ENCODE measurements around the gene TTYH3. TPM values are rescaled to one million over a fixed set of nuclear protein-coding genes. Genes with fewer than 3 reads are reported as not detected.

Gene TTYH3
- total and polyA plus RNA-seq, 2 of the 13 experiments (the other 11 are each of a cell fraction or from before 2014, with no cell fraction given) = 26.3 to 50.0 TPM

- no peak for TF ChIP-seq USF2 (IDR thresholded peaks at IDR 0.05; ENCODE audit: low read depth, low read length)
- no peak for TF ChIP-seq USF2 (CRISPR knock-in tag; IDR thresholded peaks at IDR 0.05; ENCODE audit: borderline replicate concordance)
- 0 out of 2 replicates have a peak, but pooled peaks have one; percentile 3 for TF ChIP-seq RARA (CRISPR knock-in tag; IDR thresholded peaks at IDR 0.05)
- TF ChIP-seq TFDP1 (CRISPR knock-in tag; IDR thresholded peaks at IDR 0.05; ENCODE audit: borderline replicate concordance) = peak; percentile 43; the same call in 1 of the 2 replicates
- TF ChIP-seq NONO (IDR thresholded peaks at IDR 0.05) = no peak
- peak; percentile 37; the same call in 1 of the 2 replicates for TF ChIP-seq NONO (CRISPR knock-in tag; conservative IDR thresholded peaks at IDR 0.05)
- TF ChIP-seq AGO2 (optimal IDR thresholded peaks at IDR 0.05; ENCODE audit: low read depth, low read length) = peak; percentile 89
- TF ChIP-seq MYC (CRISPR knock-in tag; IDR thresholded peaks at IDR 0.05; ENCODE audit: borderline replicate concordance) = 0 out of 2 replicates have a peak, but pooled peaks have one; percentile 8
- TF ChIP-seq MEIS2 (CRISPR knock-in tag; IDR thresholded peaks at IDR 0.05) = no peak
- no peak for TF ChIP-seq ZNF460 (CRISPR knock-in tag; IDR thresholded peaks at IDR 0.05; ENCODE audit: borderline replicate concordance)
- TF ChIP-seq TGIF2 (CRISPR knock-in tag; IDR thresholded peaks at IDR 0.05) = no peak
- peak; percentile 55; the same call in 1 of the 2 replicates for TF ChIP-seq ZFP91 (CRISPR knock-in tag; IDR thresholded peaks at IDR 0.05; ENCODE audit: borderline replicate concordance)
- no peak for TF ChIP-seq AGO1 (IDR thresholded peaks at IDR 0.05; ENCODE audit: low read depth, low read length, poor library complexity, severe bottlenecking)
- TF ChIP-seq FOXK1 (CRISPR knock-in tag; IDR thresholded peaks at IDR 0.05; ENCODE audit: borderline replicate concordance, low read depth) = 0 out of 2 replicates have a peak, but pooled peaks have one; percentile 17
- TF ChIP-seq PRDM10 (CRISPR knock-in tag; IDR thresholded peaks at IDR 0.05; ENCODE audit: low read depth) = no peak
- peak; percentile 33; the same call in 1 of the 2 replicates for TF ChIP-seq ZNF790 (CRISPR knock-in tag; IDR thresholded peaks at IDR 0.05; ENCODE audit: borderline replicate concordance)
- 0 out of 2 replicates have a peak, but pooled peaks have one; percentile 25 for TF ChIP-seq ZSCAN20 (CRISPR knock-in tag; IDR thresholded peaks at IDR 0.05; ENCODE audit: borderline replicate concordance)
- TF ChIP-seq REL (CRISPR knock-in tag; conservative IDR thresholded peaks at IDR 0.05) = 0 out of 2 replicates have a peak, but pooled peaks have one; percentile 35
- no peak for TF ChIP-seq ZNF10 (CRISPR knock-in tag; IDR thresholded peaks at IDR 0.05; ENCODE audit: borderline replicate concordance, low read depth)
Observed at GRCh38 chr7:2632733-2633537, 1.1 kb downstream of the TTYH3 start (continued).

Data from HepG2 (cell line).